GM18909 (cell line): ENCODE data around the gene TYW1B.
"Not testable (repeated sequence)": the region's sequence is repeated elsewhere in the genome, so short reads cannot be mapped to it uniquely, and the experiment has no call there.

Experiments used
- ATAC-seq: cut with Tn5 transposase; IDR thresholded peaks from one replicate; pipeline ENCODE4 v1.9.1; 2021; ENCODE audit warnings: mild to moderate bottlenecking; ENCODE audit not compliant: unreplicated experiment, poor library complexity

Gene TYW1B

GRCh38 chr7:72635273-72635908 is 192.6 kb downstream of the TYW1B start:
- peak; percentile 54 for ATAC-seq

DNA sequence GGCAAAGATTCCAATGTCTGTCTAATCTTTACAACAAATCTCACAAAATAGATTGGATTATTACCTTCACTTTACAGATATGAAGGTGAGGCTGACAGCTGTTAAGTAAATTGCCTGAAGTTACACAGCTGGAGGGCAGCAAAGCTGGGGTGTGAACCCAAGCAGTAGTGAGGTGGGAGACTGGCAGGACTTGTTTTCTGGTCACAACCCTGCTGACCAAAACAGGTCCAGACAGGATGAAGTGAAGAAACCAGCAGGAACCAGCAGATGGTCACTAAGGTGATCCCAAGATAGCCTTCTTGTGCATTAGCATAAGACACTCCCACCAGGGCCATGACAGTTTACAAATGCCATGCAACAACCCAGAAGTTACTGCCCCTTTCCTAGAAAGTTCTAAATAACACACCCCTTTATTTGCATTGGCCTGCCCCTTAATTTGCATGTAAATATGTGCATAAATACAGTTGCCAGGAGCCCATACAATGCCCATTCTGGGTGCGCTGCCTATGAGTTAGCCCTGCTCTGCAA is 195.2 kb downstream of the TYW1B start:
- not testable (repeated sequence) for ATAC-seq

- not testable (repeated sequence) for ATAC-seq
Observed at GRCh38 chr7:72628375-72628774, 199.6 kb downstream of the TYW1B start.

DNA sequence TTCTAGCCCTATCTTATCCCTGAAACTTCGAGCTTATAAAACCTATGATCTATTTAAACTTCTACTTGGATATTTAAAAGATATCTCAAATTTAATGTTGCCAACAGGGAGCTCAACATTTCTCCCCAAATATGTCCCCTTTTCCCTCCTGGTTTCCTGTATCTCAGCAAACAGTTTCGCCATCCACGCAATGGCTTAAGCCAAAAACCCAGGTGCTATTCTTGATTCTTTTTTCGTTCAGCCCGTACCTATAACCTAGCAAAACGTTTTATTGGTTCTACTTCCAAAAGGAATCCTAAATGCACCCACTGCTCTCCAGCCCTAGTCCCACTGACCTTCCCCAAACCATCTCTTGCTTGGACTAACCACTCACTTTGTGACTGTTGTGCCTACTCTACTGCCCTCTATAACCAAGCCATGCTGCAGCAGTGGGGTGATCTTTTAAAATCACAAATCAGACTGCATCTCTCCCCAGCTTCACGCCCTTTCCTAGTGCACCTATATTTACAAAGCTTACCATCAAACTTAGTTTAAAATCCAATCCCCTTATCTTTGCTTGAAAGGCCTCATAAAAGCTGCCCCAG is 201.5 kb downstream of the TYW1B start:
- peak; percentile 19 for ATAC-seq

DNA sequence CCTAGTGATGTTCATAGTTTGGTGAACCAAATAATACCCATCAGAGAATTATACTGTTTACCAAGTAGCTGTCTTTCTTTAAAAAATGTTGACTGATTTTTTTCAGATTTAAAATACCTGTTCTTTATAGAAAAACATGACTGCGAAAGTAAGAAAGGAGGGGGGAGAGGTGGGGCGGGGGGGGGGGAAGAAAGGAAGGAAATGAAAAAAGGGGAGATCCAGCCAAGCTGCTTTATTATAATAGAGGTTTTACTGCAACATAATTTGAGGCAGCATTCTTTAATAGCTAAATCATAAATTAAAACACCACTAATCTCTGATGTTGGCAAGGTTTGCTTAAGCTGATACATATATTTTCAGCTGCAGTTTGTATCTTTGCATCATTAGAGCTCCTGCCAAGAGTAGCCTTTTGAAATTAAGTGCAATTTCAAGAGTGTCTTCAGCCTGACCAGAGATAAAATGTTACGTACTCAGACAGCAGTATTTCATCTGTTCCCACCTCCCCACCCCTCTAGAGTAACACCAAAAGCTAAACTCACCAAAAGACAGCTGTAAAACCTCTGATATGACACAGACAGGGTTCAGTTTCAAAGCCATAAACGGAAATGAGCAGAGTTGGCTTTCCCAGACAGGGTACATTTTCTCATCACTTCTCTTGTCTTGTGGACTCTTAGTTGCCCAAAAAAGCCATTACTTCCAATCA is 202.1 kb downstream of the TYW1B start:
- ATAC-seq = peak; percentile 78

DNA sequence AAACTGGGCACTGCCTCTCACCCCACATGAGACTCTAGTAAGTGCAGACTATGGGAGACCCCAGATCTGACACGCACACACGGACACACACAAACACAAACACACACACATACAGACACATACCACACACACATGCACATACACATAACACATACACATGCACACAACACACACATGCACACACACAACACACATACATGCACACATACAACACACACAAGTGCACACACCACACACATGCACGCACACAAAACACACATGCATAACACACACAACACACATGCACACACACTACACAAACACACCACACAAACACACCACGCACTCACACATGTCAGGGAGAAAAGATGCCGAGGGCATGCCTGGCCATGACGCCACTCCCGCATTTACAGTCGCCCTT is 205.5 kb downstream of the TYW1B start:
- ATAC-seq = no peak

DNA sequence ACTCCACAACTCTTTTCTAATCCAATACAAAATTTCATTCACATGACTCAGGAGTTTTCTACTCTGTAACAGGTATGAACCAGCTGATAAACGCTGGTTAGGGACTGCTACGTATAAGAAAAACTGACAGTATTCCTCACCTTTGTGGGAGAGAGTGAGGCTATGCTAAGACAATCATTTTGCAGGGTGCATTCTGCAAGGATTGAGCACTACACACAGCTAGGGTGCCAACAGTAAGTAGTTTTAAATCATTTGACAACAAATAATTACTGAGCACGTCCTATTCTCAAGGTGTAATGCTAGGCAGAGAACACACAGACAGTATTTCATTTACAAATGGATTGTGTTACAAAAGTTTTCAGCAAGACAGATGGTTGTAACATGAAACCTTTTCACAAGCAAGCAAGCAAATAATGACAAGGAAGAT is 206.2 kb downstream of the TYW1B start:
- not testable (repeated sequence) for ATAC-seq

GRCh38 chr7:72620923-72621322 is 207.1 kb downstream of the TYW1B start:
- not testable (repeated sequence) for ATAC-seq

GRCh38 chr7:72618435-72619180 is 209.4 kb downstream of the TYW1B start:
- not testable (repeated sequence) for ATAC-seq

DNA sequence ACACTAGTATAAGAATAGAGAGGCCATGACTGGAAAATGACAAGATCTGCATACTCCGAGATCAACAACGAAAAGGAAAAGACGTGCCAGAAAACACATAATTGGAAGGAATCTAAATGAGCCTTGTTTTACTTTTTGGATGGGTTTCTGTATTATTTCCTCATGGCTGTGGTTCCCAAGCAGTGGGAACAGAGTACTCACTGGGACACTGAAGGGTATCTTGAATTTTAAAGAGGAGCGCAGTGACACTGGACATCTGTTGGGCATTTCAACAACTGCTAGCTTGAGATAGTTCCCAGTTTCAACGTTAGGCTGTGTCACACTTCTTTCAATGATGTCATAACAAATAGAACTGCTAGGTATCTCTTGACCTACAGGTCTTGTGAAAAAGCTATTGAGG is 218.2 kb downstream of the TYW1B start:
- not testable (repeated sequence) for ATAC-seq

GRCh38 chr7:72607988-72608387 is 220.0 kb downstream of the TYW1B start:
- ATAC-seq = not testable (repeated sequence)

- not testable (repeated sequence) for ATAC-seq
Observed at GRCh38 chr7:72605863-72606431, 222.1 kb downstream of the TYW1B start.

GRCh38 chr7:72604771-72605611 is 223.0 kb downstream of the TYW1B start:
- ATAC-seq = not testable (repeated sequence)

- not testable (repeated sequence) for ATAC-seq
Observed at GRCh38 chr7:72603476-72603875, 224.5 kb downstream of the TYW1B start.

DNA sequence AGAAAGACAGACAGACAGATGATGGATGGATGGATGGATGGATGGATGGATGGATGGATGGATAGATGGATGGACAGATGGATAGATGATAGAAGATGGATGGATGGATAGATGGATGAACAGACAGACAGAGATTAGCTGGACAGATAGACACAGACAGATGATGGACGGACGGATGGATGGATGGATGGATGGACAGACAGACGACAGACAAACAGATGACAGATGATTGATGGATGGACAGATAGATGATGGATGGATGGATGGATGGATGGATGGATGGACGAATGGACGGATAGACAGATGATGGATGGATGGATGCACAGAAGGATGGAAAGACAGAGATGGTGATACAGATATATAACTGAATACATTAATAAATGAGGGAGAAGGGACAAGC is 224.9 kb downstream of the TYW1B start:
- ATAC-seq = no peak

- ATAC-seq = not testable (repeated sequence)
Observed at GRCh38 chr7:72601683-72602082, 226.3 kb downstream of the TYW1B start.

GRCh38 chr7:72590023-72590422 is 238.0 kb downstream of the TYW1B start:
- not testable (repeated sequence) for ATAC-seq

DNA sequence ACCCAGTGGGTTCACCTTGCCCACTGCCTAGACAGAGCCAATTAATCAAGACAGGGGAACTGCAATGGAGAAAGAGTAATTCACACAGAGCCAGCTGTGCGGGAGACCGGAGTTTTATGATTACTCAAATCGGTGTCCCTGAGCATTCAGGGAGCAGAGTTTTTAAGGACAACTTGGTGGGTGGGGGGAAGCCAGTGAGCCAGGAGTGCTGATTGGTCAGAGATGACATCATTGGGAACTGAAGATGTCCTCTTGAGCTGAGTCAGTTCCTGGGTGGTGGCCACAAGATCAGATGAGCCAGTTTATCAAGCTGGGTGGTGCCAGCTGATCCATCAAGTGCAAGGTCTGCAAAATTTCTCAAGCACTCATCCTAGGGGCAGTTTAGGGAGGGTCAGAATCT is 240.7 kb downstream of the TYW1B start:
- not testable (repeated sequence) for ATAC-seq

DNA sequence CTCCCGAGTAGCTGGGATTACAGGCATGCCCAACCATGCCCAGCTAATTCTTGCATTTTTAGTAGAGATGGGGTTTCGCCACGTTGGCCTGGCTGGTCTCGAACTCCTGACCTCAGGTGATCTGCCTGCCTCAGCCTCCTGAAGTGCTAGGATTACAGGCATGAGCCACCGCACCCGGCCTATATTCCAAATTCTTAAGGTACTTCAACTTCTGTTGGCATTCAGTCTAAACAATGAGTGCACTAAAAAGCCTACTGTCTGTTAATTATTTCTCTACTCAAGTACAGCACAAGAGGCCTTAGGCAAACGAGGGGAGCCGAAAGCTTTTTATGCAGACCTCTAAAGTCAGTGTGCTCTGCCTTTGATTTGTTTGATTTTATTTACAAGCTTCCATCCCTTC is 243.4 kb downstream of the TYW1B start:
- not testable (repeated sequence) for ATAC-seq
